Activated naive CD4-positive, alpha-beta T cell treated with anti-CD3 and anti-CD28 coated beads for 36 hours (primary cell): ENCODE measurements around the gene B3GNT4. TPM values are rescaled to one million over a fixed set of nuclear protein-coding genes. Genes with fewer than 3 reads are reported as not detected.
"Not testable (repeated sequence)": the region's sequence is repeated elsewhere in the genome, so short reads cannot be mapped to it uniquely, and the experiment has no call there.

ENCODE experiments used
- CTCF ChIA-PET: fragments of 350-600 bp; sonication (Branson Sonifier 250); formaldehyde crosslinking; loops from one replicate; lab custom pipeline; 2021; ENCODE audit warnings: antibody characterized with exemption; lab: Charles Lee
- DNase-seq: peaks from one replicate; pipeline ENCODE4 v3.0.0-alpha.2; 2020
- H3K27ac Mint-ChIP-seq: one replicate; pipeline ENCODE4 v1.8.0; 2021; ENCODE audit warnings: mild to moderate bottlenecking, mixed read lengths
- H3K27me3 Mint-ChIP-seq: one replicate; pipeline ENCODE4 v1.8.0; 2021; ENCODE audit warnings: low read depth, mixed read lengths
- H3K36me3 Mint-ChIP-seq: one replicate; pipeline ENCODE4 v1.8.0; 2021; ENCODE audit warnings: low read depth, mixed read lengths
- H3K4me1 Mint-ChIP-seq: one replicate; pipeline ENCODE4 v1.8.0; 2021; ENCODE audit warnings: low read depth, mixed read lengths
- H3K4me3 Mint-ChIP-seq: one replicate; pipeline ENCODE4 v1.8.0; 2021; ENCODE audit warnings: mild to moderate bottlenecking, moderate library complexity, mixed read lengths
- H3K9me3 Mint-ChIP-seq: one replicate; pipeline ENCODE4 v1.8.0; 2021; ENCODE audit warnings: mixed read lengths
- intact Hi-C: fragments of 100-400 bp; cut with micrococcal nuclease; formaldehyde crosslinking; loops from one replicate; pipeline ENCODE4 v1.15.1; 2023
- total RNA-seq, 2 experiments: library from RNA; stranded (reverse); gene quantifications; one replicate each; pipeline ENCODE4 v1.2.3, GENCODE V29; 2021

Gene B3GNT4
- total RNA-seq, 2 experiments from 2014 or later, result 0.43 to 0.67 TPM

DNA sequence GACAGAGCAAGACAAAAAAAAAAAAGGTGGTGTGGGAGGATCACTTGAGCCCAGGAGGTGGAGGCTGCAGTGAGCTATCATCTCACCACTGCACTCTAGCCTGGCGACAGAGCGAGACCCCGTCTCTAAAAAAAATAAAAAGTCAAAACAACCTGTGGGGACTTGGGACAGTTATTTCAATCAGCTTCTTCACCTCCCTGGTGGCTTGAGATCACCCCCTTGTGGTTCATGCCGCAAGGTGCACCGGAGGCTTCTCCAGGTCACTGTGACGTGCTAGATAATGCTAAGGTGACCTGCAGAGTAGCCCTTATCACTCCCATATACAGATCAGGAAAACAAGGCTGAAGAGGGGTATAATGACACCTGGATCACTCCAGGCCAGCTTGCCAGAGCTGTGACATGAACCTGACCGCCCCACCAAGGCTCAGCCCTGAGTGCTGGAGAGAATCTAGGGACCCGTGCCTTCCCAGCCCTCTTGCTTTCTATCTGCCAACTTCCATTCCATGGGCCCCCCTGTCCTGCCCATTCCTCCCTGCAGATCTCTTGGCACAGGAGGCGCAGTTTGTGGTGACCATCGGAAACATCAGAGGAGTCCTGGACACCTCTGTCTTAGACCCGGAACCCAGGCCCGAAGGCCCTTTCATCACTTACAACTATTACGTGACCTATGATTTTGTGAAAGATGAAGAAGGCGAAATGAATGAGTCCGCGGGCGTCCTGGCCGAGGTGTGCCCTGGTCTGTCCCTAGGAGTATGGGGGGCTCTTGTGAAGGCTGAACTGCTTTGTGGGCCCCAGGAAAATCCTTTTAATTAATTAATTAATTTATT is 12.5 kb upstream of the B3GNT4 start:
- DNase-seq, result peak; percentile 82
- H3K4me3 Mint-ChIP-seq, result no peak overlapping the region
- peaks cover 3% of the 10 kb centered on the region for H3K9me3 Mint-ChIP-seq
- no peaks in the 10 kb centered on the region for H3K36me3 Mint-ChIP-seq
- no peaks in the 10 kb centered on the region for H3K4me1 Mint-ChIP-seq
- H3K27ac Mint-ChIP-seq, result no peak overlapping the region
- intact Hi-C loops, result loop anchor here (1.0 to 2.0 kb wide), 4 partner anchors 31 to 137 kb away; no protein-coding TSS in a partner anchor
- CTCF ChIA-PET, result interaction anchor here (0.5 to 2.1 kb wide), 19 partner anchors 19 to 313 kb away, joined by 3 to 6 read pairs (median 3); no protein-coding TSS in a partner anchor
- peaks cover 3% of the 10 kb centered on the region for H3K27me3 Mint-ChIP-seq

DNA sequence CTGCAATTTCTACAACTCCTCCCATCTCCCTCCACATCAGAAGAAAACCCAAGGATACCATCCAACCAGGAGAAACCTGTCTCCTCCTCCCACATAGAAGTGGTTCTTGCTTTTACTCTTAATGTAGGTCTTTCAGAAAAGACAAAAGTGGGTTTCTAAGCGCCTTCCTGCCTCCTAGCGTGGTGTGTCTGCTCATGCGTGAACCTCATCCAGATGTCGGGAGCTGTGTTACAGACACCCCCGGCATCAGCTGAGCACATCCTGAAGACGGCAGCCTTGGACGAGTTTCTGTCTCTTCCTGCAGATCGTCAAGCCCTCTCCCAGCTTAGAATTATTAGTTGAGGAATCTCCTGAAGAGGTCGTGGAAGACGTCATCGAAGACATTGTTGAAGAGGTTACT is 11.1 kb upstream of the B3GNT4 start:
- peaks cover 2% of the 10 kb centered on the region for H3K4me1 Mint-ChIP-seq
- intact Hi-C loops, result no loop called here
- H3K27me3 Mint-ChIP-seq, result peaks cover 3% of the 10 kb centered on the region
- H3K4me3 Mint-ChIP-seq, result no peak overlapping the region
- no peak for DNase-seq
- H3K36me3 Mint-ChIP-seq, result no peaks in the 10 kb centered on the region
- CTCF ChIA-PET, result interaction anchor here (1.4 to 2.1 kb wide), 3 partner anchors 60 to 138 kb away, joined by 4 to 6 read pairs (median 5); no protein-coding TSS in a partner anchor
- peaks cover 3% of the 10 kb centered on the region for H3K9me3 Mint-ChIP-seq
- H3K27ac Mint-ChIP-seq, result no peak overlapping the region

DNA sequence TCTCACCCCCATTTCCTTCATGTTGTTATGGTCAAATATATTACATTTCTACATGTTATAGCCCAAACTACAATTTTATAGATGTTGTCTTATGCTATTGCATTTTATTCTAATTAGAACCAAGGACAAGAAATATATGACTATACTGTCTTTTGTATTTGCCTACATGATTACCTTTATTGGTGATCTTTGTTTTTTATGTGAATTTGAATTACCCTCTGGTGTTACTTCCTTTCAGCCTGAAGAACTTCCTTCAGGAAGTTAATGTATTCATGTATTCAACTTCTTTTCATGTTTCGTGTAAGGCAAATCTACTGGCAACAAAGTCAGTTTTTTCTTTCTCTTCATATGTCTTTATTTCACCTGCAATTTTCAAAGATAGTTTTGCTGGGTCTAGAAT is 8.7 kb upstream of the B3GNT4 start:
- H3K9me3 Mint-ChIP-seq, result peaks cover 3% of the 10 kb centered on the region
- H3K36me3 Mint-ChIP-seq, result no peaks in the 10 kb centered on the region
- intact Hi-C loops, result no loop called here
- CTCF ChIA-PET, result interaction anchor here (0.6 to 1.6 kb wide), 2 partner anchors 28 to 140 kb away, joined by 4 to 5 read pairs; no protein-coding TSS in a partner anchor
- H3K4me1 Mint-ChIP-seq, result peaks cover 9% of the 10 kb centered on the region
- no peak for DNase-seq
- no peak overlapping the region for H3K27ac Mint-ChIP-seq
- peaks cover 10% of the 10 kb centered on the region for H3K27me3 Mint-ChIP-seq
- H3K4me3 Mint-ChIP-seq, result no peak overlapping the region

DNA sequence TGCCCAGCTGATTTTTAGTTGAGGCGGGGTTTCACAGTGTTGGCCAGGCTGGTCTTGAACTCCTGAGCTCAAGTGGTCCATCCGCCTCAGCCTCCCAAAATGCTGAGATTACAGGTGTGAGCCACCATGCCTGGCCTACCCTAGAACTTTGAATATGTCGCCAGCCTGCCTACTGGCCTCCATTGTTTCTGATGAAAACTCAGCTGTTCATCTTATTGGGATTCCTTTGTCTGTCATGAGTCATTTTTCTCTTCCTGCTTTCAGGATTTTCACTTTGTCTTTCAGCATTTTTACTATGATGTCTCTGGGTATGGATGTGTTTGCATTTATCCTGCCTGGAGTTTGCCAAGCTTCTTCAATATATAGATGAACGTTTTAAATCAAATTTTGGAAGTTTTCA is 8.1 kb upstream of the B3GNT4 start:
- Mint-ChIP-seq H3K27me3 (peaks cover 10% of the 10 kb centered on the region), H3K4me1 (peaks cover 9% of the 10 kb centered on the region), H3K9me3 (peaks cover 3% of the 10 kb centered on the region), H3K4me3 (no peak overlapping the region), H3K27ac (no peak overlapping the region), H3K36me3 (no peaks in the 10 kb centered on the region)
- CTCF ChIA-PET, result interaction anchor here (1.6 kb wide), 1 partner anchor 141 kb away, joined by 4 read pairs; no protein-coding TSS in a partner anchor
- DNase-seq, result no peak
- intact Hi-C loops, result no loop called here

DNA sequence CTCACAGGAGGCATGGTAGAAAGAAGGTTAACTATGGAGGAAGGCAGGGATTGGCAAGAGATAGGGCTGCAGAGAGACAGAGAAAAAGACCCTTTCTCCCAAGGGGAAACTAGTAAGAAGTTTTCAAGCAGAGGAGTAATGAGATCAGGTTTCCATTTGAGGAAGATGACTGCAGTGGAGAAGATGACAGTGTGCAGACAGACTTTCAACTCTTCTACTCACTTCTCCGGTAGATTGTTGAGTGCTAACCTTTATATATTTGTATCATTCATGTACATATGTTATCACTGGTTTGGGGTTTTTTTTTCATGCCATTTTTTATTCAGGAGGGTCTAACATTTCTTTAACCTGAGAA is 5.9 kb upstream of the B3GNT4 start:
- Mint-ChIP-seq H3K9me3 (peaks cover 3% of the 10 kb centered on the region), H3K36me3 (no peaks in the 10 kb centered on the region), H3K4me3 (peak overlapping the region; percentile 1), H3K4me1 (peaks cover 12% of the 10 kb centered on the region), H3K27me3 (peaks cover 10% of the 10 kb centered on the region), H3K27ac (peak overlapping the region; percentile 84)
- no peak for DNase-seq
- CTCF ChIA-PET, result no interaction called here
- intact Hi-C loops, result no loop called here

DNA sequence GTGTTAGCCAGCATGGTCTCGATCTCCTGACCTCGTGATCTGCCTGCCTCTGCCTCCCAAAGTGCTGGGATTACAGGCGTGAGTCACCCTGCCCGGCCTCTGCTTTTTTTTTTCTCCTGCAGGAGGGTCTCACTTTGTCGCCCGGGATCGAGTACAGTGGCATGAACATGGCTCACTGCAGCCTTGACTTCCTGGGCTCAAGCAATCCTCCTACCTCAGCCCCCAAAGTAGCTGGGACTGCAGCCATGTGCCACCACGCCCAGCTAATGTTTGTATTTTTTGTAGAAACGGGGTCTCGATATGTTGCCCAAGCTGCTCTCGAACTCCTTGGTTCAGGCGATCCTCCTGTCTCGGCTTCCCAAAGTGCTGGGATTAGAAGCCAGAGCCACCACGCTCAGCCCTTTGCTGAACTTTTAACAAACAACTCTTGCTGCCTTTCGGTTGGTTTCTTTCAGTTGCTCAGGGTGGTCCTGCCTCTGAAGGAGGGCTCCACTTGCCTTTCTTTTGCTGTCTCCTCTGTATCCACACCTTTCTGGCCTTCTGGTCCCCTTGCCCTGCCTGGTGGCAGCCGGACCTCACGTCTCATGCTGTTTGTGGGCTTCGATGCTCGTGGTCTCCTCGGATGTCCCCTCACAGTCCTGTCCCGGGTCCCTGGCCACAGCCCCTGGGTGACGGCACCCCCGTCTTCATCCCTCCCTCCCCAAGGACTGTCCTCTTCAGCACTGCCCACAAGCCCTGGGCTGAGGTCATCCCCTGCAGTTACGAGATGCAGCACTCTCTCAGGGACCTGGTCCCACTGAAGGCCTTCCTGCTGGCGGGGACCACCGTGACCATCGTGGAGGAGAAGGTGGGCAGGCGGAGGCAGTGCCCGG is 3.8 kb upstream of the B3GNT4 start:
- Mint-ChIP-seq H3K27ac (no peak overlapping the region), H3K4me3 (no peak overlapping the region), H3K9me3 (peaks cover 3% of the 10 kb centered on the region), H3K4me1 (peaks cover 19% of the 10 kb centered on the region), H3K27me3 (peaks cover 12% of the 10 kb centered on the region), H3K36me3 (no peaks in the 10 kb centered on the region)
- DNase-seq, result no peak
- CTCF ChIA-PET, result no interaction called here
- intact Hi-C loops, result loop anchor here (5.0 kb wide), 1 partner anchor 68 kb away; the partner anchor contains the start of gene VPS33A

DNA sequence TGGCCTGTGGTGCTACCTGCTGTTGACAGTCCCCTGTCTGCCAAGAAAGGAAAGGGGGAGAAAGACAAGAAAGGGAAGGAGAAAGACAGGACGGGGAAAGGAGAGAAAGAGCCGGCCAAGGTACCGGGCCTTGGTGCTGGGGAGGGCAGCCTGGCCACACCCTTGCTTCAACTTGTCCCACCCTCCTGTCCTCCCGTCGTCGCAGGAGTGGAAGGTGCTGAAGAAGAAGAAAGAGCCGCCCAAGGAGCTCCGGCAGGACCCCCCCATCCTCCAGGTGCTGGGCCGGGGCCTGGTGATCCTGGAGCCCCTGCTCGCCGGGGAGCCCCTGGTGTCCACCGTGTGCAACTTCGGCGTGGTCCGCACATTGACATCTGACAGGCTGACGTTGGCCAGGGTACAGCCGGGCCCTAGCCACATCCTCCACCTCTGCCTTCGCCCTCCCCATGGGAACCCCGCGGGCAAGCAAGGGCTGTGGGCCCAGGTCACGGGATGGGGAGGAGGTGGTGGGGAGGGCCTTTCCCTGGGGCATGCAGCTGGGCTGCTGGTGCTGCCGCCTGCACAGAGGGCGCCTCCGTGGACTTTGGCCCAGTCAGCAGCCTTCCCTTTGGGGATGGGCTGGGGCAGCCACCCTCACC is 2.9 kb upstream of the B3GNT4 start:
- Mint-ChIP-seq H3K4me1 (peaks cover 24% of the 10 kb centered on the region), H3K4me3 (no peak overlapping the region), H3K27ac (no peak overlapping the region), H3K36me3 (no peaks in the 10 kb centered on the region), H3K27me3 (peaks cover 18% of the 10 kb centered on the region), H3K9me3 (no peaks in the 10 kb centered on the region)
- intact Hi-C loops, result loop anchor here (5.0 kb wide), 1 partner anchor 67 kb away; the partner anchor contains the start of gene VPS33A
- CTCF ChIA-PET, result no interaction called here
- DNase-seq, result no peak

DNA sequence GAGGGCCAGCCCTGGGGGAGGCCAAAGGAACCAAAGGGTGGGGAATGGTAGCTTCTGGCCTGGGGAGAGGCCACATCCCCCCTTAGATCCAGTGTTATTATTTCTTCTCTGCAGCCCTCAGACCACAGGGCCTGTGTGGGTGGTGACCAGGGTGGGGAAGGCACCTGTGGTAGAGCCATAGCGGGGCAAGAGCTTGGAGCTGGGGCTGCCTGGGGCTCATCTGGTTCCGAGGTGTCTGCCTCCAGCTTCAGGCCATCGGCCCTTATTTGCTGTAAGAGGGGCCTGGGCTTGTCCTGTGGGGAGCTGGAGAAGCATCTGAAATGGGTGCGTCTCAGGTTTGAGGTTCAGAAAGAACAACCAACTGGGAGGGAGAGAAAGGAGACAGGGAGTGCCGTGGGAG is 2.1 kb upstream of the B3GNT4 start:
- H3K9me3 Mint-ChIP-seq, result no peaks in the 10 kb centered on the region
- intact Hi-C loops, result loop anchor here (5.0 kb wide), 1 partner anchor 66 kb away; the partner anchor contains the start of gene VPS33A
- H3K36me3 Mint-ChIP-seq, result no peaks in the 10 kb centered on the region
- CTCF ChIA-PET, result no interaction called here
- no peak overlapping the region for H3K27ac Mint-ChIP-seq
- DNase-seq, result no peak
- H3K4me3 Mint-ChIP-seq, result no peak overlapping the region
- H3K4me1 Mint-ChIP-seq, result peaks cover 24% of the 10 kb centered on the region
- H3K27me3 Mint-ChIP-seq, result peaks cover 18% of the 10 kb centered on the region

DNA sequence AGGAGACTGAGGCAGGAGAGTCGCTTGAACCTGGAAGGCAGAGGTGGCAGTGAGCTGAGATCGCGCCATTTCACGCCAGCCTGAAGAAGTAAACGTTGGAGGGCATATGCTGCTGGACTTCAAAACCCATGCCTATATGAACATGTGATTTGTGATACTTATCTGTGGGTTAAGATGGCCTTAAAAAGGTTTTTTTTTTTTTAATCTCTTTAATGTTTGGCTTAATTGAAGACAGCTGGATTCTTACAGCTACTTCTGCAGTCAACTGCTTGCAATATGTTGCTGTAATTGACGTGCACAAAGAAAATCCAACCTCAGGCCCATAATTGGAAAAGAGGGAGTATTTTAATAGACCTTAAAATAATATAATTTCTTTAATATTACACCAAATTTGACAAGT is 1.5 kb upstream of the B3GNT4 start:
- CTCF ChIA-PET, result no interaction called here
- Mint-ChIP-seq H3K4me1 (peaks cover 24% of the 10 kb centered on the region), H3K4me3 (no peak overlapping the region), H3K36me3 (no peaks in the 10 kb centered on the region), H3K9me3 (no peaks in the 10 kb centered on the region), H3K27me3 (peaks cover 18% of the 10 kb centered on the region), H3K27ac (no peak overlapping the region)
- intact Hi-C loops, result loop anchor here (5.0 kb wide), 1 partner anchor 65 kb away; the partner anchor contains the start of gene VPS33A
- no peak for DNase-seq

DNA sequence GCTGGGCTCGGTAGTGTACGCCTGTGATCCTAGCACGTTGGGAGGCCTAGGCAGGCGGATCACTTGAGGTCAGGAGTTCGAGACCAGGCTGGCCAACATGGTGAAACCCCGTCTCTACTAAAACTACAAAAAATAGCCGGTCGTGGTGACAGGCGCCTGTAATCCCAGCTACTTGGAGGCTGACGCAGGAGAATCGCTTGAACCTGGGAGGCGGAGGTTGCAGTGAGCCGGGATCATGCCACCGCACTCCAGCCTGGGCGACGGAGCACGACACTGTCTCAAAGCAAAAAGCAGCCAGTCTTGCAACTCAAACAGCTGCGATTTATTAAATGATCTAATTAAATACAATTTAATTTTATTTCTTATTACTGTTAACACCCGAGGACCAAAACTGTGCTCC is 698 bp upstream of the B3GNT4 start:
- H3K9me3 Mint-ChIP-seq, DNase-seq, H3K27ac Mint-ChIP-seq, CTCF ChIA-PET, H3K36me3 Mint-ChIP-seq: not testable (repeated sequence)
- Mint-ChIP-seq H3K27me3 (peaks cover 14% of the 10 kb centered on the region), H3K4me1 (peaks cover 19% of the 10 kb centered on the region), H3K4me3 (peak overlapping the region; percentile 73)
- intact Hi-C loops, result loop anchor here (1.0 to 5.0 kb wide), 2 partner anchors 23 to 64 kb away; partner anchors contain the start of genes DIABLO and VPS33A

DNA sequence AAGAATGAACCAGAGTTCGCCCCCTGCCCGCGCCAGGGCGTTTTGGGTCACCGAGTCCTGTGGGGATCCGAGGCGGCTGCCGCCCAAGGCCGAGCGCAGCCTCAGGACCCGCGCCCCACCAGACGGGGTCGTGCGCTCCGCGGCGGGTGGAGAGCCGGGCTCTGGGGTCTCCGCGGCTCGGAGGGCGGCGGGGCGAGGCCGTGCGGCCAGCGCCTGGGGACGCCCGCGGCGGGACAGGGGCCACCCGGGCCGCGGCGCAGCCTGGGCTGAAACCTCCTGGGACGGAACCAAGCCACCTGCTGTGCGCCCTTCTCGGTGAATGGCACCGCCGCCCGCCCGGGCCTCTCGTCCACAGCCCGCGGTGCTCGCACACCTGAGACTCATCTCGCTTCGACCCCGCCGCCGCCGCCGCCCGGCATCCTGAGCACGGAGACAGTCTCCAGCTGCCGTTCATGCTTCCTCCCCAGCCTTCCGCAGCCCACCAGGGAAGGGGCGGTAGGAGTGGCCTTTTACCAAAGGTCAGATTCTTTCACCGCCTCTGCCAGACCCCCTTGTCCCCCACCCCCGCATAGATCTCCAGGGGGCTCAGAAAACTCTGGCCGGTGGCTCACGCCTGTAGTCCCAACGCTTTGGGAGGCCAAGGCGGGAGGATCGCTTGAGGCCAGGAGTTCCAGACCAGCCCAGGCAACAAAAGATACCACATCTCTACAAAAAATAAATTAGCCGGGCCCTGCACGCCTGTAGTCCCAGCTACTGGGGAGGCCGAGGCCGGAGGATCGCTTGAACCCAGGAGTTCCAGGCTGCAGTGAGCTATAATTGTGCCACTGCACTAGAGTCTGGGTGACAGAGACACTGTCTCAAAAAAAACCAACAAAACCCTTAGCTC is 901 bp downstream of the B3GNT4 start:
- H3K36me3 Mint-ChIP-seq, result peaks cover 7% of the 10 kb centered on the region
- peaks cover 15% of the 10 kb centered on the region for H3K4me1 Mint-ChIP-seq
- peak; percentile 7 for DNase-seq
- peaks cover 10% of the 10 kb centered on the region for H3K27me3 Mint-ChIP-seq
- H3K4me3 Mint-ChIP-seq, result peak overlapping the region; percentile 60
- intact Hi-C loops, result loop anchor here (5.0 kb wide), 1 partner anchor 63 kb away; the partner anchor contains the start of gene VPS33A
- no peaks in the 10 kb centered on the region for H3K9me3 Mint-ChIP-seq
- CTCF ChIA-PET, result interaction anchor here (1.1 kb wide), 1 partner anchor 81 kb away, joined by 3 read pairs; no protein-coding TSS in a partner anchor
- H3K27ac Mint-ChIP-seq, result no peak overlapping the region
